Activated T-helper 1 cell treated with anti-CD3 and anti-CD28 coated beads, Interleukin-12 subunit alpha, Interleukin-12 subunit beta, Interleukin-2, Interleukin-4 antibody, amounts not matched to agents 30 ng/mL and 10 ng/mL and 1 ng/mL, durations not matched to agents 14 hours and 24 hours and 36 hours (primary cell): Measurements from ENCODE around the gene TEX29. TPM values are rescaled to one million over a fixed set of nuclear protein-coding genes. Genes with fewer than 3 reads are reported as not detected.

ENCODE experiments used
- DNase-seq: peaks from one replicate; pipeline ENCODE4 v3.0.0; 2021; ENCODE audit warnings: low spot score
- H3K27ac Mint-ChIP-seq: one replicate; pipeline ENCODE4 v1.8.0; 2021; ENCODE audit warnings: mild to moderate bottlenecking, mixed read lengths
- H3K27me3 Mint-ChIP-seq: one replicate; pipeline ENCODE4 v1.8.0; 2022; ENCODE audit warnings: mild to moderate bottlenecking, moderate library complexity, mixed read lengths; ENCODE audit not compliant: insufficient read depth
- H3K36me3 Mint-ChIP-seq: one replicate; pipeline ENCODE4 v1.8.0; 2021; ENCODE audit warnings: low read depth, mixed read lengths
- H3K4me1 Mint-ChIP-seq: one replicate; pipeline ENCODE4 v1.8.0; 2021; ENCODE audit warnings: low read depth, mixed read lengths
- H3K4me3 Mint-ChIP-seq: one replicate; pipeline ENCODE4 v1.8.0; 2021; ENCODE audit warnings: mild to moderate bottlenecking, moderate library complexity, mixed read lengths
- H3K9me3 Mint-ChIP-seq: one replicate; pipeline ENCODE4 v1.8.0; 2021; ENCODE audit warnings: mixed read lengths
- intact Hi-C: fragments of 100-400 bp; cut with micrococcal nuclease; formaldehyde crosslinking; loops from one replicate; pipeline ENCODE4 v1.15.1; 2024
- total RNA-seq: library from RNA; stranded (reverse); gene quantifications from 2 replicates; pipeline ENCODE4 v1.2.3, GENCODE V29; 2022

TEX29 gene
- total RNA-seq, 1 donor from 2014 or later, result 0.70 TPM

- H3K4me3 Mint-ChIP-seq, result no peak overlapping the region
- H3K27me3 Mint-ChIP-seq, result peaks cover 3% of the 10 kb centered on the region
- H3K36me3 Mint-ChIP-seq, result no peaks in the 10 kb centered on the region
- no peaks in the 10 kb centered on the region for H3K9me3 Mint-ChIP-seq
- intact Hi-C loops, result no loop called here
- no peak overlapping the region for H3K27ac Mint-ChIP-seq
- H3K4me1 Mint-ChIP-seq, result no peaks in the 10 kb centered on the region
- DNase-seq, result no peak
These were observed 6.7 kb downstream of the TEX29 start for GRCh38 chr13:111326981-111327642.

GRCh38 chr13:111327730-111328573, 7.5 kb downstream of the TEX29 start:
- Mint-ChIP-seq H3K27me3 (peaks cover 1% of the 10 kb centered on the region), H3K9me3 (no peaks in the 10 kb centered on the region)
- DNase-seq, result no peak

GRCh38 chr13:111328574-111329410, 8.3 kb downstream of the TEX29 start:
- Mint-ChIP-seq H3K4me1 (no peaks in the 10 kb centered on the region), H3K4me3 (no peak overlapping the region), H3K36me3 (no peaks in the 10 kb centered on the region), H3K27me3 (no peaks in the 10 kb centered on the region), H3K27ac (no peak overlapping the region), H3K9me3 (no peaks in the 10 kb centered on the region)
- DNase-seq, result no peak
- intact Hi-C loops, result no loop called here

More at GRCh38 chr13:111327730-111328573, 7.5 kb downstream of the TEX29 start:
- Mint-ChIP-seq H3K4me3 (no peak overlapping the region), H3K4me1 (no peaks in the 10 kb centered on the region), H3K27ac (no peak overlapping the region), H3K36me3 (no peaks in the 10 kb centered on the region)
- intact Hi-C loops, result no loop called here

GRCh38 chr13:111329641-111330040, 9.2 kb downstream of the TEX29 start:
- DNase-seq, result no peak
- no peak overlapping the region for H3K4me3 Mint-ChIP-seq
- no peak overlapping the region for H3K27ac Mint-ChIP-seq
- no peaks in the 10 kb centered on the region for H3K4me1 Mint-ChIP-seq
- no peaks in the 10 kb centered on the region for H3K27me3 Mint-ChIP-seq
- intact Hi-C loops, result no loop called here
- H3K9me3 Mint-ChIP-seq, result no peaks in the 10 kb centered on the region
- H3K36me3 Mint-ChIP-seq, result no peaks in the 10 kb centered on the region

GRCh38 chr13:111330066-111330610, 9.7 kb downstream of the TEX29 start:
- DNase-seq, result no peak
- Mint-ChIP-seq H3K4me3 (no peak overlapping the region), H3K4me1 (no peaks in the 10 kb centered on the region), H3K27ac (no peak overlapping the region), H3K36me3 (no peaks in the 10 kb centered on the region), H3K27me3 (no peaks in the 10 kb centered on the region), H3K9me3 (no peaks in the 10 kb centered on the region)
- intact Hi-C loops, result no loop called here

GRCh38 chr13:111335298-111335697, 14.9 kb downstream of the TEX29 start:
- H3K27ac Mint-ChIP-seq, result no peak overlapping the region
- intact Hi-C loops, result no loop called here
- DNase-seq, result no peak
- H3K4me3 Mint-ChIP-seq, result no peak overlapping the region
- no peaks in the 10 kb centered on the region for H3K36me3 Mint-ChIP-seq
- peaks cover 4% of the 10 kb centered on the region for H3K9me3 Mint-ChIP-seq
- H3K27me3 Mint-ChIP-seq, result no peaks in the 10 kb centered on the region
- no peaks in the 10 kb centered on the region for H3K4me1 Mint-ChIP-seq

GRCh38 chr13:111336666-111337065, 16.2 kb downstream of the TEX29 start:
- Mint-ChIP-seq H3K27ac (no peak overlapping the region), H3K27me3 (no peaks in the 10 kb centered on the region), H3K4me3 (no peak overlapping the region), H3K36me3 (no peaks in the 10 kb centered on the region), H3K9me3 (peaks cover 4% of the 10 kb centered on the region), H3K4me1 (no peaks in the 10 kb centered on the region)
- intact Hi-C loops, result no loop called here
- no peak for DNase-seq

GRCh38 chr13:111337206-111337605, 16.8 kb downstream of the TEX29 start:
- intact Hi-C loops, result no loop called here
- Mint-ChIP-seq H3K27ac (no peak overlapping the region), H3K4me3 (no peak overlapping the region)

GRCh38 chr13:111337741-111338140, 17.3 kb downstream of the TEX29 start:
- no peaks in the 10 kb centered on the region for H3K27me3 Mint-ChIP-seq
- DNase-seq, result no peak
- no peaks in the 10 kb centered on the region for H3K36me3 Mint-ChIP-seq
- H3K9me3 Mint-ChIP-seq, result peaks cover 4% of the 10 kb centered on the region
- H3K4me1 Mint-ChIP-seq, result no peaks in the 10 kb centered on the region
- no peak overlapping the region for H3K4me3 Mint-ChIP-seq
- H3K27ac Mint-ChIP-seq, result no peak overlapping the region
- intact Hi-C loops, result no loop called here

More at GRCh38 chr13:111337206-111337605, 16.8 kb downstream of the TEX29 start:
- H3K9me3 Mint-ChIP-seq, result peaks cover 4% of the 10 kb centered on the region
- no peak for DNase-seq
- no peaks in the 10 kb centered on the region for H3K27me3 Mint-ChIP-seq
- H3K36me3 Mint-ChIP-seq, result no peaks in the 10 kb centered on the region
- no peaks in the 10 kb centered on the region for H3K4me1 Mint-ChIP-seq

- Mint-ChIP-seq H3K27me3 (no peaks in the 10 kb centered on the region), H3K27ac (no peak overlapping the region), H3K36me3 (no peaks in the 10 kb centered on the region), H3K9me3 (peaks cover 4% of the 10 kb centered on the region), H3K4me3 (no peak overlapping the region), H3K4me1 (no peaks in the 10 kb centered on the region)
- intact Hi-C loops, result no loop called here
- no peak for DNase-seq
These were observed 18.4 kb downstream of the TEX29 start for GRCh38 chr13:111338841-111339240.

- DNase-seq, result no peak
- H3K27me3 Mint-ChIP-seq, result no peaks in the 10 kb centered on the region
- peaks cover 4% of the 10 kb centered on the region for H3K9me3 Mint-ChIP-seq
- H3K36me3 Mint-ChIP-seq, result no peaks in the 10 kb centered on the region
- no peak overlapping the region for H3K4me3 Mint-ChIP-seq
- H3K27ac Mint-ChIP-seq, result no peak overlapping the region
- intact Hi-C loops, result no loop called here
- no peaks in the 10 kb centered on the region for H3K4me1 Mint-ChIP-seq
These were observed 19.1 kb downstream of the TEX29 start for GRCh38 chr13:111339366-111340143.

- Mint-ChIP-seq H3K27me3 (no peaks in the 10 kb centered on the region), H3K4me3 (no peak overlapping the region), H3K36me3 (no peaks in the 10 kb centered on the region), H3K4me1 (no peaks in the 10 kb centered on the region), H3K27ac (no peak overlapping the region), H3K9me3 (peaks cover 4% of the 10 kb centered on the region)
- no peak for DNase-seq
- intact Hi-C loops, result no loop called here
These were observed 21.4 kb downstream of the TEX29 start for GRCh38 chr13:111341886-111342285.
